B cell (primary cell): ENCODE measurements around the gene ATP10A.

ENCODE experiments used
- EZH2 ChIP-seq: IDR thresholded peaks from 2 replicates; pipeline ENCODE4 v1.6.1; 2012; ENCODE audit warnings: borderline replicate concordance, low read depth, mild to moderate bottlenecking, moderate library complexity, low read length; ENCODE audit not compliant: insufficient read depth, poor library complexity, severe bottlenecking
- TF ChIP-seq, protein P1 (sequence below): fragments of 200-600 bp; IDR thresholded peaks from one replicate; pipeline ENCODE4 v1.8.0; 2022; ENCODE audit warnings: antibody characterized with exemption, mild to moderate bottlenecking

DNA sequence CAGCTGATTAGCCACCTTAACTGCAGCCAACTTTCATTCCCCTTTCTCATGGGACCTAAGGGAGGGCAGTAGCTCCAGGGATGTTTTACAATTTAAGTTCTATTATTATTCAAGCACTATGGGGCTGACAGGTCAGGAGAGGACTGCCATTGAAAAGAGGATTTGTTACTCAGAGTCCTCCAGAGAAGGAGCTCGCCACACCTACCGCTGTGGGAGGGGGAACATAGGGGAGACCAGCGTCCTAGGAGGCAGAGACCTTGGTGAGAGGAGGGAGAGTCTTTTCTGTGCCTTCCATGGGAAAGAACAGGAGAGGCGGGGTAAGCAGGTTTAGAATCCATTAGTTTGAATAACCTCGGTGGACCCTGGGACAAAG lies 14.4 kb downstream of the ATP10A start:
- TF ChIP-seq, protein P1, sequence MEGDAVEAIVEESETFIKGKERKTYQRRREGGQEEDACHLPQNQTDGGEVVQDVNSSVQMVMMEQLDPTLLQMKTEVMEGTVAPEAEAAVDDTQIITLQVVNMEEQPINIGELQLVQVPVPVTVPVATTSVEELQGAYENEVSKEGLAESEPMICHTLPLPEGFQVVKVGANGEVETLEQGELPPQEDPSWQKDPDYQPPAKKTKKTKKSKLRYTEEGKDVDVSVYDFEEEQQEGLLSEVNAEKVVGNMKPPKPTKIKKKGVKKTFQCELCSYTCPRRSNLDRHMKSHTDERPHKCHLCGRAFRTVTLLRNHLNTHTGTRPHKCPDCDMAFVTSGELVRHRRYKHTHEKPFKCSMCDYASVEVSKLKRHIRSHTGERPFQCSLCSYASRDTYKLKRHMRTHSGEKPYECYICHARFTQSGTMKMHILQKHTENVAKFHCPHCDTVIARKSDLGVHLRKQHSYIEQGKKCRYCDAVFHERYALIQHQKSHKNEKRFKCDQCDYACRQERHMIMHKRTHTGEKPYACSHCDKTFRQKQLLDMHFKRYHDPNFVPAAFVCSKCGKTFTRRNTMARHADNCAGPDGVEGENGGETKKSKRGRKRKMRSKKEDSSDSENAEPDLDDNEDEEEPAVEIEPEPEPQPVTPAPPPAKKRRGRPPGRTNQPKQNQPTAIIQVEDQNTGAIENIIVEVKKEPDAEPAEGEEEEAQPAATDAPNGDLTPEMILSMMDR: no peak
- no peak for TF ChIP-seq EZH2
